Measurements from ENCODE around the gene TEF.
"Not testable (repeated sequence)": the region's sequence is repeated elsewhere in the genome, so short reads cannot be mapped to it uniquely, and the experiment has no call there.

The TEF gene

DNA sequence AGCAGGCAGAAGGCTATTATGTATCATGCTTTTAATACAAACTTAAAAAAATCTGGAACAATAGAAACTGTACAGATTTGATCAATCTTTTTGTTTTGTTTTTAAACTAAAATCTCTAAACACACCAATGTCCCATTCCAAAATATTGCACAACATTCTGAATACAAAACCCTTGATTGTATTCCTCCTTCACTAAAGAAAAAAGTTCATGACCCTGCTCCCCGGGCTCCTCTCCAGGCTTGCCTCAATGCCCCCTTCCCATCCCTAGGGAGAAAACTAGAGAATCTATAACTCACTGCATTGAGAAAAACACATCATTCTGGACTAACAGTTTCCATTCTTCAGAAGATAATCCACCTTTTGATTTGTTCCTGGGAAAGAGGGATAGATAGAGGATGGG, 51.7 kb downstream of the TEF start:
- peaks cover 24 to 40% of the 10 kb centered on the region in 2 donors for H3K36me3 ChIP-seq (ENCODE audit: control insufficient read depth in 1 of 2, insufficient read depth in 2 of 2, low read length in 2 of 2)
- H3K27me3 ChIP-seq (ENCODE audit: low read depth, low read length); H3K4me3 ChIP-seq (ENCODE audit: low read depth in 1 of 2, low read length in 2 of 2); H3K27ac ChIP-seq (ENCODE audit: low read length); H3K9me3 ChIP-seq (ENCODE audit: control insufficient read depth in 1 of 2, low read length in 2 of 2): not testable (repeated sequence)
- H3K4me1 ChIP-seq (ENCODE audit: control insufficient read depth in 1 of 2, insufficient read depth in 2 of 2, low read length in 2 of 2): peaks cover 6 to 37% of the 10 kb centered on the region in 2 donors

DNA sequence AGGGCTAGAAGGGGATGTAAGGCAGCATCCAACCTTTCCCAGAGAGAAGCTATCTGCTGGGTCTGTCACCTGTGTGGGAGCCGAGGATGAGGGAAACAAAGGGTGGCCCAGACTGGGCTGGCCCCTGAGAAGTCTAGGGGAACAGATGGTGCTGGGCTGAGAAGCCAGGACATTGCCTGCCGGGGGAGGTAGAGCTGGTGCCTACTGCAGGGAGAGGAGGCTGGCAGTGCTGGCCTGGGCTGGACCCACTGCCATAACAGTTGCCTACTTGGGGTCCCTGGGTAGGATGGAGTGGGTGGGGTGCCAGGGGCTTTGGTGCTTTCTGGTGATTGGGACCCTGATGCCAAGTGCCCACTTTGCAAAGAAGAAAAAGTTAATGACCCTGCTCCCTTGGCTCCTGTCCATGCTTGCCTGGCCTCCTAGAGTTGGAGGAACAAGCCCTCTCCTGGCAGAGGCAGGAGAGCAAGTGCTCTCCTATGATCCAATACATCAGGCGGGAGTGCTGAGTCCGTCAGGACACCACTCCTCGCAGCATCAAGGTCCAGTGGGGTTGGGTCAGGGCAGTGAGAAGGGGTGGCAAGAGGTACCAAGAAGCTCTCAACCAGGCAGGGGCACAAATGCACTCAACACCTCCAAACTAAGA, 52.7 kb downstream of the TEF start:
- H3K4me3 ChIP-seq (ENCODE audit: low read depth in 1 of 2, low read length in 2 of 2); H3K27ac ChIP-seq (ENCODE audit: low read length); H3K9me3 ChIP-seq (ENCODE audit: control insufficient read depth in 1 of 2, low read length in 2 of 2); H3K27me3 ChIP-seq (ENCODE audit: low read depth, low read length): not testable (repeated sequence)
- peaks cover 24 to 40% of the 10 kb centered on the region in 2 donors for H3K36me3 ChIP-seq (ENCODE audit: control insufficient read depth in 1 of 2, insufficient read depth in 2 of 2, low read length in 2 of 2)
- peaks cover 6 to 47% of the 10 kb centered on the region in 2 donors for H3K4me1 ChIP-seq (ENCODE audit: control insufficient read depth in 1 of 2, insufficient read depth in 2 of 2, low read length in 2 of 2)

DNA sequence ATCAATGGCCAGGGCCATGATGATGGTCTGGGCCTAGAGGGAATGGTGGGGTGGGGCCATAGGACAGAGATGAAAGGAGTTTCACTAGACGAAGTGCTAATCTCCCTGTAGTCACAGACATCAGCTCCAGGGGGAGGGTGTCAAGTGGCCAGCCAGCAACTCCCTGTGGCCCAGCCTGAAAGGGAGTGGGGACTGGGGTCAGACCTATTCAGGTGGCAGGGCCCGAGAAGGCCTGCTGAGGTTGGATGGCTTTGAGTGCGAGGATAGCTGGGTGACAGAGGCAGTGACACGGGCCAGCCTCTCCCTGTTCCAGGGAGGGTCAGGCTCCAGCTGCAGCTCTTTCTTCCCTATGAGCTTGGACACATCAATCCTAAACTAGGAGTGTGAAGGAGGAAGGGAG, 53.8 kb downstream of the TEF start:
- Histone ChIP-seq H3K4me3 (ENCODE audit: low read depth in 1 of 2, low read length in 2 of 2) (no peak overlapping the region), H3K4me1 (ENCODE audit: control insufficient read depth in 1 of 2, insufficient read depth in 2 of 2, low read length in 2 of 2) (peaks cover 6 to 55% of the 10 kb centered on the region in 2 donors), H3K27me3 (ENCODE audit: low read depth, low read length) (no peaks in the 10 kb centered on the region), H3K36me3 (ENCODE audit: control insufficient read depth in 1 of 2, insufficient read depth in 2 of 2, low read length in 2 of 2) (peaks cover 24 to 40% of the 10 kb centered on the region in 2 donors), H3K9me3 (ENCODE audit: control insufficient read depth in 1 of 2, low read length in 2 of 2) (no peaks in the 10 kb centered on the region), H3K27ac (ENCODE audit: low read length) (no peak overlapping the region)

DNA sequence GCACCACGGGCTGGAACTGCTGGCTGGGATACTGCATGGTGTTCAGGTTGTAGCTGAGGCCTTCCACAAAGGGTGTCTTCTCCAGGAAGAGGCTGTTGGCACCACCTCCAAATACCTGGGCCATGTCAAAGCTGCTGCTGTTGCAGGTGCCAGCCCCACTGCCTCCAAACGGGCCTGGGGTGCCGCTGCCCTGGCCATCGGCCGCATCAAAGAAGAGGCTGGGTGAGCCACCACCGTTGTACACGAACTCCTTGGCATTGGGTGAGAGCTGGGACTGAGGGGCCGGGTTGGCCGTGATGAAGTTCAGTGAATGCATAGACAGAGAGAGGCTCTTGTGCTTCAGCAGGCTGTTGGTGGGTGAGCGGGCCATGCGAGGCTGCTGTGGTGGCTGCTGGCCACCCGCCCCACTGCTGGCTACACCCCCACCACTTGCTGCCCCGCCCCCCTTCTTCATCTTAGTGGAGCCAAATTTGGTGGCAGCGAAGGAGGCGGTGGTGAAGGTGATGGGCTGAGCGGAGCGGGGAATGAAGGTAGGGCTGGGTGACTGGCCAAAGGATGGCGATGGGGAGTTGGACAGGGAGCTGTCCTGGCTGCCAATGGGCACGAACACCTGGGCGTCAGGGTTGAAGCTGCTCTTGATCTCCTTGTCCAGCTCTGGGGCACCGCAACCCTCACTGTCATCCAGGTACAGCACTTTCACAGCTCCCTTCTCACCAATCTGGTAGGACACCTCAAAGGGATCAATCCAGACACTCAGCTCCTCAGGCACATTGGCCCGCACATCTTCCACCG, 54.8 kb downstream of the TEF start:
- Histone ChIP-seq H3K27ac (ENCODE audit: low read length) (no peak overlapping the region), H3K9me3 (ENCODE audit: control insufficient read depth in 1 of 2, low read length in 2 of 2) (no peaks in the 10 kb centered on the region), H3K27me3 (ENCODE audit: low read depth, low read length) (no peaks in the 10 kb centered on the region), H3K36me3 (ENCODE audit: control insufficient read depth in 1 of 2, insufficient read depth in 2 of 2, low read length in 2 of 2) (peaks cover 24 to 34% of the 10 kb centered on the region in 2 donors), H3K4me3 (ENCODE audit: low read depth in 1 of 2, low read length in 2 of 2) (no peak overlapping the region), H3K4me1 (ENCODE audit: control insufficient read depth in 1 of 2, insufficient read depth in 2 of 2, low read length in 2 of 2) (peaks cover 6 to 55% of the 10 kb centered on the region in 2 donors)

DNA sequence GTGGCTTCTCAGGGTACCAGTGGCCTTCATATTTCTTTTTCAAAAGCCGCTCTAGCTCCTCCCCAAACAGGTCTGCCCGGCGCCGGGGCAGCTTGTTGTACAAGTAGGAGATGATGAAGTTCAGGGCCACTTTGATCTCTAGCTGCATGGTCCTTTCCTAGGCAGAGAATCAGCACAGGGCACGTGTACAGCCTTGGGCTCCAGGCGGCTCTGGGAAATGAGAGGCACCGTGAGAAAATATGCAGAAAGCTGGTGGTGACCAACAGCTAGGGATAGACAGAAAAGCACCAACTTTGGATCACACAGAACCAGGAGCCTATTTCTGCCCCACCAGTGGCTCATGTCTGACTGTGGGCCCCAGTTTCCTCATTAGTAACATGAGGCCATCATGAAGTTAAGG, 55.5 kb downstream of the TEF start:
- peaks cover 6 to 51% of the 10 kb centered on the region in 2 donors for H3K4me1 ChIP-seq (ENCODE audit: control insufficient read depth in 1 of 2, insufficient read depth in 2 of 2, low read length in 2 of 2)
- no peaks in the 10 kb centered on the region for H3K27me3 ChIP-seq (ENCODE audit: low read depth, low read length)
- H3K4me3 ChIP-seq (ENCODE audit: low read depth in 1 of 2, low read length in 2 of 2): no peak overlapping the region
- no peaks in the 10 kb centered on the region for H3K9me3 ChIP-seq (ENCODE audit: control insufficient read depth in 1 of 2, low read length in 2 of 2)
- H3K36me3 ChIP-seq (ENCODE audit: control insufficient read depth in 1 of 2, insufficient read depth in 2 of 2, low read length in 2 of 2): peaks cover 24 to 28% of the 10 kb centered on the region in 2 donors
- no peak overlapping the region for H3K27ac ChIP-seq (ENCODE audit: low read length)

DNA sequence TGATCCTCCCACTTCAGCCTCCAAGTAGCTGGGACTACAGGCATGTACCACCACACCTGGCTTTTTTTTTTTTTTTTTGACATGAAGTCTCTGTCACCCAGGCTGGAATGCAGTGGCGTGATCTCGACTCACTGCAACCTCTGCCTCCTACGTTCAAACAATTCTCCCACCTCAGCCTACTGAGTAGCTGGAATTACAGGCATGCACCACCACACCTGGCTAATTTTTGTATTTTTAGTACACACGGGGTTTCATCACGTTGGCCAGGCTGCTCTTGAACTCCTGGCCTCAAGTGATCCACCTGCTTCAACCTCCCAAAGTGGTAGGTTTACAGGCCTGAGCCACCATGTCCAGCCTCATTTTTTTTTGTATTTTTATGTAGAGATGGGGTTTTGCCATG, 58.8 kb downstream of the TEF start:
- H3K27me3 ChIP-seq (ENCODE audit: low read depth, low read length); H3K27ac ChIP-seq (ENCODE audit: low read length); H3K4me3 ChIP-seq (ENCODE audit: low read depth in 1 of 2, low read length in 2 of 2); H3K9me3 ChIP-seq (ENCODE audit: control insufficient read depth in 1 of 2, low read length in 2 of 2): not testable (repeated sequence)
- peaks cover 19 to 27% of the 10 kb centered on the region in 2 donors for H3K36me3 ChIP-seq (ENCODE audit: control insufficient read depth in 1 of 2, insufficient read depth in 2 of 2, low read length in 2 of 2)
- H3K4me1 ChIP-seq (ENCODE audit: control insufficient read depth in 1 of 2, insufficient read depth in 2 of 2, low read length in 2 of 2): peaks cover under 1 to 47% of the 10 kb centered on the region in 2 donors

DNA sequence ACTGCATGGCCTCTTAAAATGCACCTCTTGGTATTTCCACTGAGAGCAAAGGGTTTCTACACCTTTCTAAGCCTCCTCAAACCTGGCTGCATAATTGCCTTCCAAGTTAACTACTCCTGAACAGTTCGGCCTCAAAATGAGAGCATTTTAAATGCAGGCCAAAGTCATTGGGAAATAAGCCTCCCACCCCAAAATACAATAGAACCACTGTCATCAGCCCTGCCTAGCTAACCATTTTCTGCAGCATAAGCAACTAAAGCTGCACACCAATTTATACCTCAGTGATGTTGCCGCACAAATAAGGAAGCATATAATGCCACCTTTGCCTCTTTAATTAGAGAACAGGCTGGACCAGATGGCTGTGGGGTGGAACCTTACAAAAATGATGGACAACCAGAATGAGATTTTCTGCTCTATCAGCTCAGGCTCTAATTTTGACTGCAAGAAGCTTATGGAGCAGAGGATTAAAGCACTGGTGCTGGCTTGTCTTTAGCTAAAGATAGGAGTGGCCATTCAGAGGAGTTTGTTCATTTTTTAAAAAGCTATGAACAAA, 60.6 kb downstream of the TEF start:
- H3K27me3 ChIP-seq (ENCODE audit: low read depth, low read length): no peaks in the 10 kb centered on the region
- peaks cover 1 to 17% of the 10 kb centered on the region in 2 donors for H3K36me3 ChIP-seq (ENCODE audit: control insufficient read depth in 1 of 2, insufficient read depth in 2 of 2, low read length in 2 of 2)
- no peak overlapping the region for H3K4me3 ChIP-seq (ENCODE audit: low read depth in 1 of 2, low read length in 2 of 2)
- no peaks in the 10 kb centered on the region for H3K9me3 ChIP-seq (ENCODE audit: control insufficient read depth in 1 of 2, low read length in 2 of 2)
- no peak overlapping the region for H3K27ac ChIP-seq (ENCODE audit: low read length)
- peaks cover 0 to 38% of the 10 kb centered on the region in 2 donors for H3K4me1 ChIP-seq (ENCODE audit: control insufficient read depth in 1 of 2, insufficient read depth in 2 of 2, low read length in 2 of 2)

DNA sequence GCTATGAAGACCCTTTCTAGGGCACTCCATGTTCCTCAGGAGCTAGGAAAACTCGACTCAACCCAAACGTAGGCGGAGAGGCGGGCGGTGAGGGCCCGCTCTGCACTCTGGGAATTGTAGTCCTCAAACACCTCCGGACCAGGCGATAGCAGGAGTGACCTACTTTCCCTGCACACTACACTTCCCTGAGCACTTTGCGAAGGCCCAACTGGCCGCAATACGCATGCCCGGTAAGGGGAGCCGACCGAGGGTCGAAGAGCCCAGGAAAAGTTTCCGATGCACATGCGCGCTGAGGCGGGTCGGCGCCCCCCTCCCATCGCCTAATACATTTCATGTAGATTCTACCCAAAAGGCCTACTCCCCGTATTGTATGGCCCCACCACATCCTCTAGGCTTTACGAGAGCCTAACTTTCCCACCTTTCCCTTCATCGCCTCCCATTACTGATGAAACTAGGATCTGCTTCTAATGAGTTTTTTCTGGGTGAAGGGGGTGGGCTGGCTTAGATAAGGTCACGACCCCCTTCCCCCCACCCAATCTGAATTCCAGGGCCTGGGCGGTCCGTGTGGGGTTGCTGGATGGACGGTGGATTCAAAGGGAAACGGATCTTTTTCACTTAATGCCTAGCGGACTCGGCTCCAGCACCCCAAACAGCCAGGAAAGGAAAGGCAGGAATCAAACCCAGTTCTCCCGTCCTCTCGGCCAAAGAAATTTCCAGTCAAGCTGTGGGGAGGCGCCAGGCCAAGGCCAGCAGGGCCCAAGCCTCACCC, 62.8 kb downstream of the TEF start:
- Histone ChIP-seq H3K27ac (ENCODE audit: low read length) (peak overlapping the region; percentile 96), H3K36me3 (ENCODE audit: control insufficient read depth in 1 of 2, insufficient read depth in 2 of 2, low read length in 2 of 2) (peaks cover 0 to 22% of the 10 kb centered on the region in 2 donors), H3K27me3 (ENCODE audit: low read depth, low read length) (no peaks in the 10 kb centered on the region), H3K9me3 (ENCODE audit: control insufficient read depth in 1 of 2, low read length in 2 of 2) (no peaks in the 10 kb centered on the region), H3K4me3 (ENCODE audit: low read depth in 1 of 2, low read length in 2 of 2) (peak overlapping the region; percentile 98 to 99), H3K4me1 (ENCODE audit: control insufficient read depth in 1 of 2, insufficient read depth in 2 of 2, low read length in 2 of 2) (peaks cover 4 to 33% of the 10 kb centered on the region in 2 donors)

DNA sequence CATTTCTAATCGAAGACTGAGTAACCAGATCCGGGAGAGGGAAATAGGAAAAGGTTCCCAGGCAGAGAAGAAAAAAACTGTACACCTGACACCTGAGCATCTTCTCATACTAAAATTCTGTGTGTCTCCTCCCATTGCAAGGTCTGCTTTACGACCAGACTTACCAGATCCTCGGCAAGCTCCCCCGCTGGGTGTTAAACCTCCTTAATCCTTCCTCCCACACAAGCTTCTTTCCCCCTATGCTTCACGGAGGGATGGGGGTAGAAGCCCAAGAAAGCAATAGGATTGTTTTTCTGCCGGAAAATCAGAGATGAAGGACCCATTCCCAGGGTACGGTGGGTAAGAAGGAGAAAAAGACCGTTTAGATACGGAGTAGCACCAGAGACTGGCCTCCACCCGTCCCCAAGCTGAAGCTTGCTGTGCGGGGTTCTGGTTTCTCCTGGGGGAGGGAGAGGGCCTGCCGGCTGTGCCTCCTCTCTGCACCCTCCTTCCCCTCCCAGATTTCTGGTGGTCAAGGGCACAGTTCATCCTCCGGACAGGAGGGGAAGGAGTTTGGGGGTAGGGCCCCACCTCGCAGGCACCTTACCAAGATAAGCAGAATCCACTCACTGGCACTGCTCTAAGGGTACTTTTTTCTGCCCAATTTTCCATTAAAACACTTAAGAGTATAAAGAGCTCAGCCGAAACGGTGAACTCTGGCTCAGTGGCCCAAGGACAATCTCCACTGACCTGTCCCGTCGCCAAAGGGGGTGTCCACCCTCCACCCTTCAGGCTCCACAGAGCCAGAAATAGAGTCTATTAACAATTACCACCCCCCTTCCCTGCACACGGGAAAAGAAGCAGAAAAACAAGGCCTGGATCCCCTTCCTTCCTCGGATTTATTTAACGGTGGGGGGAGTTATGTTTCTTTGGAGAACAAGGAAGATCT, 63.7 kb downstream of the TEF start:
- Histone ChIP-seq H3K9me3 (ENCODE audit: control insufficient read depth in 1 of 2, low read length in 2 of 2) (no peaks in the 10 kb centered on the region), H3K36me3 (ENCODE audit: control insufficient read depth in 1 of 2, insufficient read depth in 2 of 2, low read length in 2 of 2) (peaks cover 0 to 22% of the 10 kb centered on the region in 2 donors), H3K4me1 (ENCODE audit: control insufficient read depth in 1 of 2, insufficient read depth in 2 of 2, low read length in 2 of 2) (peaks cover 4 to 26% of the 10 kb centered on the region in 2 donors), H3K27me3 (ENCODE audit: low read depth, low read length) (no peaks in the 10 kb centered on the region), H3K27ac (ENCODE audit: low read length) (peak overlapping the region; percentile 96), H3K4me3 (ENCODE audit: low read depth in 1 of 2, low read length in 2 of 2) (peak overlapping the region; percentile 98 to 99)

DNA sequence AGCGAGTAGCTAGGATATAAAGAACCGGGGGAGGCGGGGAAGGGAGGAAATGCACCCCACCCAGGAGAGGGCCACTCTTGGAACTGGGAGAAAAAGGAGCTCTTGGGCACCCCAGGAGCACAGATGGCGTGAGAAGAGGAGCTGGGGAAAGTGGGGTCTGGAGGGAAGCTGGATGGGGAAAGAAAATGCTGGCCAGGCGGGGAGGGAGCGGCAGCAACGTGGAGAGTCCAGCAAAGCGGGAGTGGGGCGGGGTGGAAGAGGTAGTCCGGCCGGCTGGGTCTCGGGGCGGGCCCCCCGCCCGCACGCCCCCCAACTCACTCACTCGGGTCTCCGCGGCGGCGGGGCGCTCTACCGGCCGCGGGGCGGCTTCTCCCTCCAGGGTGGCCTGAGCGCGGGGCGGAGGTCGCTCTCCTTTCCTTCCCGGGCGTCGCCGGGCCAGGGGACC, 64.3 kb downstream of the TEF start:
- H3K27ac ChIP-seq (ENCODE audit: low read length): peak overlapping the region; percentile 96
- no peaks in the 10 kb centered on the region for H3K9me3 ChIP-seq (ENCODE audit: control insufficient read depth in 1 of 2, low read length in 2 of 2)
- H3K4me1 ChIP-seq (ENCODE audit: control insufficient read depth in 1 of 2, insufficient read depth in 2 of 2, low read length in 2 of 2): peaks cover 4 to 26% of the 10 kb centered on the region in 2 donors
- peaks cover 0 to 22% of the 10 kb centered on the region in 2 donors for H3K36me3 ChIP-seq (ENCODE audit: control insufficient read depth in 1 of 2, insufficient read depth in 2 of 2, low read length in 2 of 2)
- no peaks in the 10 kb centered on the region for H3K27me3 ChIP-seq (ENCODE audit: low read depth, low read length)
- H3K4me3 ChIP-seq (ENCODE audit: low read depth in 1 of 2, low read length in 2 of 2): peak overlapping the region; percentile 98 to 99
